ENCODE data around the gene SPTLC2.

- TF ChIP-seq CTCF (IDR thresholded peaks at IDR 0.05) (no peak), POLR2A (IDR thresholded peaks at IDR 0.05) (no peak)
Measured at GRCh38 chr14:77557391-77557790, 59.0 kb downstream of the SPTLC2 start.

Measured in ovary (tissue), 3 donors.